GM21737 (cell line): ENCODE data around the gene TNF.
"Not testable (repeated sequence)": the region's sequence is repeated elsewhere in the genome, so short reads cannot be mapped to it uniquely, and the experiment has no call there.

Source experiments
- ATAC-seq: cut with Tn5 transposase; IDR thresholded peaks from one replicate; pipeline ENCODE4 v1.9.1; 2021; ENCODE audit warnings: mild to moderate bottlenecking, moderate library complexity; ENCODE audit not compliant: unreplicated experiment

TNF gene

DNA sequence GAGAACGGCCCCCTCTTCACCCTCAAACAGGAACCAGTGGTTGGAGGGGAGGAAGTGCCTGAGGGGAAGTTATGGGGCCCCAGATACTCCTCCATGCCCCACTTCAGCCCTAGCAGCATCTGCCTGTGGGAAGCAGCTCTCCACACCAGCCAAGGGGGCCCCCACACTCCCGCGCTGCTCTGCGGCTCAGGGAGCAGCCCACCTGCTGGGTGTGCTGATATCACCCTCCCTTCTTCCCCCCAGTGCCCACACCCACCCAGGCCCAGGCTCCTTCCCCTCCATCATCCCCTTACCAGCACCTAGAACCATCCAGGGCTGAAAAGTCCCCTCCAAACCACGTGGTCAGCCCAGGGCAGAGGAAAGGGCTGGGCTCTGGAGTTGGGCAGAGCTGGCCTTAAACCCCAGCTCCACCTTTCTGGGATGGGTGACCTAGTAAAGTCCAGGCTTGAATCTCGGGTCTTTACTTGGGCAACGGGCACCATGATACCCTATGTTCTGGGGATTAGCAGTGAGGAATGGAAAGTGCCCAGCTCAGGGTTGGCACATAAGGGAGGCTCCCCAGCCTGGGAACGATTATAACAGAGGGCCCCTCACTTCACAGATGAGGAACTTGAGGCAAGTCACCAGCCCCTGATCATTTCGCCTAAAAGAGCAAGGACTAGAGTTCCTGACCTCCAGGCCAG, 11.4 kb downstream of the TNF start:
- no peak for ATAC-seq

DNA sequence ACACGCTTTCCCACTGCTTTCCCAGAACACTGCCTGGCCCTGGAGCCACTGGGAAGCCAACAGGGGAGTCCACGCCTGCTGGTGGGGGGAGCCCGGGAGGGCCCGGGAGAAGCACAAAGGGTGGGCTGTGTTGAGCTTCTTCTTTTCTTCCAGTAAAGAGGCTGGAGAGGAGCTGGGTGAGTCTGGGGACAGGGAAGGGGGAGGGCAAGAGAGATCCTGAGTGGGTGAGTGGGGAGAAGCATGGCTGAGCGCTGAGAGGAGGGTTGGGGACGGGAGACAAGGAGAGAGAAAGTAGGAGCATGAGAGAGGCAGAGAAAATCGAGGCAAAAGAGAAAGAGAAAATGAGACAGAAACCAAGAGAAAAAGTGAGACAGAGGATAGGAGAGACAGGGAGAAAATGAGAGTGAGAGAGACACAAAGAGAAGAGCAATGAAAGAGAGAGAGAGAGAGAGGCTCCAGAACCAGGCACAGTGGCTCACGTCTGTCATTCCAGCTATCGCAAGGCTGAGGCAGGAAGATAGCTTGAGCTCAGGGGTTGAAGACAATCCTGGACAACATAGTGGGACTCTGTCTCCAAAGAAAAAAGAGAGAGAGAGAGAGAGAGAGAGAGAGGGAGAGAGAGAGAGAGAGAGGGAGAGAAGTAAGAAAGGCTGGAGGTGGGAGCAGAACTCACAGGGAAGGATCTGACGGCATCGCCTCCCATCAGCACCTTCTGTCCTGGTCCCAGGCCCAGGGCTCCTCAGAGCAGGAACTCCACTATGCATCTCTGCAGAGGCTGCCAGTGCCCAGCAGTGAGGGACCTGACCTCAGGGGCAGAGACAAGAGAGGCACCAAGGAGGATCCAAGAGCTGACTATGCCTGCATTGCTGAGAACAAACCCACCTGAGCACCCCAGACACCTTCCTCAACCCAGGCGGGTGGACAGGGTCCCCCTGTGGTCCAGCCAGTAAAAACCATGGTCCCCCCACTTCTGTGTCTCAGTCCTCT, 12.7 kb downstream of the TNF start:
- no peak for ATAC-seq

DNA sequence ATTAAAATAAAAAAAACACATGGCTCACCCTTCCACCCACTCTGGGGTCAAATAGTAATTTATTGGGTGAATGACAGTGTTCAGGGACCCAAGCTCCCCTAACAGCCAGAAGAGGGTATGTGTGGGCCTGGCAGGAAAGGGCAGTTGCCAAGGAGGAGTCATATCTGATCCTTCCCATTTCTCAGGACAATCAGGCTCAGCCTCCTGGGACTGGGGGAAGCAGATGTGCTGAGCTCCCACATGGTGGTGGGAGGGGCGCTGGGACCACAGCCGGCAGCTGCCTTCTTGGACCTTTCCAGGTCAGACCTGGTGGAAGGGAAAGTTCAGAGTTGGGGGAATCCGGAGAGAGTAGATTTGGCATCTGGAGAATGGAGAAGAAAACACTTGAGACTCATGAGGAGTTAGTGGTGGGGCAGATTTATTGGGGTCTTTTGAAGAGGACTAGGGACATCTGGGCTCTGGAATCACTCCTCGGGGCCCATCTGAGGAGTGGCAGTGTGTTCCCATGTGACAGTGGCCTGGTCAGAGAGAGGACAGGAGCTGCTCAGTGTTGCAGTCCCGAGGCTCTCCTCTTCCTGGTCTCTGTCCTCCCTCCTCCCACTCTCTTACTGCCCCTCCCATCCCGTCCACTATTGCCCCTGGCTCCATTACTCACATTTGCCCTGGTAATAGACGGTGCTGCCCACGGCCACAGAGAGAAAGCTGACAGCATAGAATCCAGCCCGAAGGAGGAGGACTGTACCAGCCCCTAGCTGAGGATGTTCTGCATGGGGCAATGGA, 13.7 kb downstream of the TNF start:
- no peak for ATAC-seq

DNA sequence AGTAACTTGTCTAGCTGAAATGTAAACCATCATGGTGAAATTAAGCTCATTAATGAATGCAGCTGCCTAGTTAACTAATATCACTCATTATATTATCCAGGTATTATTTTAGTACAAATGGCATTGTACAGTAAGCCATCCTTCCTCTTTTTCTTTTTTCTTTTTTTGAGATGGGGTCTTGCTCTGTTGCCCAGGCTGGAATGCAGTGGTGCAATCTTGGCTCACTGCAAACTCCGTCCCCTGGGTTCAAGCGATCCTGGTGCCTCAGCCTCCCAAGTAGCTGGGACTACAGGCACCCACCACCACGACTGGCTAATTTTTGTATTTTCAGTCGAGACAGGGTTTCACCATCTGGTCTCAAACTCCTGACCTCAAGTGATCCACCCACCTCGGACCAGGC, 15.3 kb downstream of the TNF start:
- not testable (repeated sequence) for ATAC-seq

DNA sequence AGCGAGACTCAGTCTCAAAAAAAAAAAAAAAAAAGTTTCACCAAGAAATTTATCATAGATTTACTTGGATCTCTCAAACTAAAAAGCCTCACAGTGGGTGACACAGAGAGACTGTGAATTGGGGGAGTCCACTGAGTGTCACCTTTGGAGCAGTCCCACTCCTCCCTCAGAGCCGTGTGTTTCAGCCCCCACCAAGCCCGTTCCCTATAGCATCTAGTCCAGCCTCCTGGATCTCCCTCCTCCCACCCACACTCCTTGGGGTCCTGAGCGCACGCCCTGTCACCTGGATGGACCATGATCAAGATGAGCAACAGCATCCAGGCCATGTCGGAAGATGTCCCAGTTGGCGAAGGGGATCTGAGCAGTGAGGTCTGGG, 17.0 kb downstream of the TNF start:
- ATAC-seq = no peak

DNA sequence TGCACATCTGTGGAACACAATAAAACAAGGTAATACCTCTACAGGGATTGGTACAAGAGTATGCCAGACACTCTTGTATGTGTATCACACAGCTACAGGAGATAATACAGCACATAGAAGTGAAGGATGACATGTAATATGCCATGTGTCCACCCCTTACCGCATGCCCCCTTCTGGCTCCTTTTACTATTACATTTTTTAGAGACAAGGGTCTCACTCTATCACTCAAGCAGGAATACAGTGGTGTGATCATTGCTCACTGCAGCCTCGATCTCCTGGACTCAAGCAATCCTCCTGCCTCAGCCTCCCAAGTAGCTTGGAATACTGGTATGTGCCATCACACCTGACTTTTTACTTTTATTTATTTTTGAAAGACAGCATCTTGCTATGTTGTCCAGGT, 21.6 kb downstream of the TNF start:
- ATAC-seq = no peak

DNA sequence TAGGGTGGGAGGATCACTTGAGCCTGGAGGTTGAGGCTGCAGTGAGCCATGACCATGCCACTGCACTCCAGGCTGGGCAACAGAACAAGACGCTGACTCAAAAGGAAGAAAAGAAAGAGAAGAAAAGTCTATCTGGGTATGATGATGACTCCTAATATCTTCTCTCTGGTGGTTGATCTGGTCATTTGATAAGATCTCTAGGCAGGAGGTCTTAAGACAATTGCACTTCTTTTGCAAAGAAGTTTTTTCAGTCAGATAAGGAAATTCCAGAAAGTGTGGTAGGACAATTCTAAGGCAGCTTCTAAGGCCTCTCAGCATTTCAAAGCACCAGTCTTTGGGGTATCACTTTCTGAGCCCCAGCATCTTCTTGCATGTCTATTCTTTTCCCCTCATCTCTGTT, 32.0 kb downstream of the TNF start:
- no peak for ATAC-seq

DNA sequence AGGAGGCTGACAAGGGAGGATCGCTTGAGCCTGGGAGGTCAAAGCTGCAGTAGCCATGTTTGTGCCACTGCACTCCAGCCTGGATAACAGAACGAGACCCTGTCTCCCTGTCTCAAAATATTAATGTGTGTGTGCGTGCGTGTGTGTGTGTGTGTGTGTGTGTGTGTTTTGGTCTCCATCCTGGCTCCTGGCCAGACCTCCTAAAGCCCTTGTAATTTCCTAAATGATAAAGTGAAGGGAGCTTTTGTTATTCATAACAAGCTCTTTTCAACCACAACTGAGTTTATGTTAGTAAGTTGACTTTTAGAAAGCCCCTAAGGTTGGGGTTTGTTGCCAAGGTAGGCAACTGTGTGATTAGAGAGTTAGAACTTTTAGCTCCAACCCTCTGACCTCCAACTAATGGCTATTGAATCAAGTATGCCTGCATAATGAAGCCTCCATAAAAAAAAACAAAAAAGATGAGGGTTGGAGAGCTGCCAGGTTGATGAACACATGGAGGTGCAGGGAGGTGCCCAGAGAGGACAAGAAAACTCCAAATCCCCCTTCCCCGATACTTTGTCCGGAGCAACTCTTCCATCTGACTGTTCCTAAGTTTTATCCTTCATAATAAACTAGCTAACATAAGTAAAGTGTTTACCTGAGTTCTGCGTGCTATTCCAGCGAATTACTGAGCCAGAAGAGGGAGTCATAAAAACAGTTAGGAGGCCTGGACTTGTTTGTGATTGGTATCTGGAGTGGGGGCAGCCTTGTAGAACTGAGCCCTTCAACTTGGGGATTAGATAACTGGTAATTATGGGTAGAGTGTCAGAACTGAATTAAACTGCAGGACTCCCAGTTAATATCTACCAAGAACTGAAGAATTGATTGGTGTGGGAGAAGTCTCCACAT, 34.4 kb downstream of the TNF start:
- ATAC-seq = no peak

DNA sequence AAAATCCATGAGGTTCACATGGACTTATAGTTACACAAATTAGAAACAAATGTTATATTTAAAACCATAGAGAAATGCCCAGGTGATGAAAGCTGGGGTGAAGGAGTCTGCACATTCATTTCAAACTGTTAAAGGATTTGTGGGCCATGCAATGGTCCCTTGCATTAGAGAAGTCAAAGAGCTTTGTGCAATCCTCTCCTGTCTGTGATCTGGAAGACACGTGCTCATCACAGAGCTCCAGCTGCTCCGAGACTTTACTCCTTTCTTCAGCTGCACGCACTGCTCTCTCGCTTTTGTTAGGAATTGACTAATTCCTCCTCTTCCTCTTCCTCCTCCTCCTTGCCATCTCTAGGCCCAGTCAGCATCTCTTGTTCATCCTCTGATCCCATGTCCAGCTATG, 35.6 kb downstream of the TNF start:
- ATAC-seq = no peak

DNA sequence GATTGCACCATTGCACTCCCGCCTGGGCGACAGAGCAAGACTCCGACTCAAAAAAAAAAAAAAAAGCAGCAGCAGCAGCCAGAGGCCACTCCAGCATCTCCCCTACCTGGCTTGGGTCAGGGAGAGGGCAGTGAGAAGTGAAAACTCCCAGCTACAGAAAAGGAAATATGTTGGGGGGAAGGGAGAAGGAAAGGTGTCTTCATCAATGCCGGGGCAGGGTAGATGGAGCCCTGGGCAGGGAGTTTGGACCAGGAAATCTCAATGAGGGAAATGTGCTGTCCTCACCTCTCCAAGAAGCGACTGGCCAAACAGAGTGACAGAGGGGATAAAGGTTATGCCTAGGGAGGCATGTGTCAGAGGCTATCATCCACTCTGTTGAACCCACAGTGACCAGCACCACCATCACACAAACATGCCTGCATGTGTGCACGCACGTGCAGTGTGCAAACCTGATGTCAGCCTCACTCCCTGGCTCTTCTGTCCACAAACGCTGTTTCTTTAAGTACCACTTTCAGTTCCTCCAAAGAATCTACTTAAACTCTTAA, 38.8 kb downstream of the TNF start:
- no peak for ATAC-seq

DNA sequence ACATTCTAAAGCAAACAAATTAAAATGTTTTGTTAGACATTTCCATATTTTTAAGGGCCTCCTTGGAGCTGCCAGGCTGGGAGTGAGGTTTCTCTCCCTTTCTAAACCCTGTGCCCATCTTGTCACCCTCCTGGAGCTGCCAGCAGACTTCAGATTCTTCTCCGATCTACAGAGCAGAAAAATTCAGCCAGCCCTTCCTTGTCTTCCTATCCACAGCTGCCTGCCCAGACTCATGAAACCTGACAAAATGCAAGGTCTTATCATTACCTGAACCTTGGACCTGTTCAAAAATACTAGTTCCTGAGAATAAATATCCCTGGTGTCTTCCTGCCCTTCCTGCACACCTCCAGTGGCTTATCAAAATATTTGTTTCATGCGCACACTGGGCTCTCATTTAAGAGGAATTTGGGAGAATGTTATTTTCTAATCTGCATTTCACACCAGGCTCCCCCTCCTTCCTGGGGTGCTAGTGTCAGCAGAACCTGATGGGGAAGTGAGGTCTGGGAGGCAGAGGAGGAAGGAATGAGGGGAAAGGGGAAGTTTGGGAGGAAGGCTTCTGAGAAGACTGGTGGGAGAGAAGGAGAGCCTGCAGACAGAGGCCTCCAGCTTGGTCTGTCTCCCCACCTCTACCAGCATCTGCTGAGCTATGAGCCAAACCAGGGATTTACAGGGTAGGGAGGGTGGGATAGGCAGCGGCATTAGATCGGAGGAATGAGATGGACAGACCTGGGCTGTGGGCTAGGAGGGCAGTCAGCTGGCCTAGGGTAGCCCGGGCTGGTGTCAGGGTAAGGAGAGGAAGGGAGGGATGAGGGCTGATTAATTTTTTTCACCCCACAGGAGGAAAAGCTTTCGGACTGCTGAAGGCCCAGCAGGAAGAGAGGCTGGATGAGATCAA, 39.6 kb downstream of the TNF start, which contains the start of gene AIF1:
TSS of gene AIF1 (plus strand) at position 551 of the 895 bp plus-strand sequence. CDS start at position 647, 96 bp downstream.
- no peak for ATAC-seq

DNA sequence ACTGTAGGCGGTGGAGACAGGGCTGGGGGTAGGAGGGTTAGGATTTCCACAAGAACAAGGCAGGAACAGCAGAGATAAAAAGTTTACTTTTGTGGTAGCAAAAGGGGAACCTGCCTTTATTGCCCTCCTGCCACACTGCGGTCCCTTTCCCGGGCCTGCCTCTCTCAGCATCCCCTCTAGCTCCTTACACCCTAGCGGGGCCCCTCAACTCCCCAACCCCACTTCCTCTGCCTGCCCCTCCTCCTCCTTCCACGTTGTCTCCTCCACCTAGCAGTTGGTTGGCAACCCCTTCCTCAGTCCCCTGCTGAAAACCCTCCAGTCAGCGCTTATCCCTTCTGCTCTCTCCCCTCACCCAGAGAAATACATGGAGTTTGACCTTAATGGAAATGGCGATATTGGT, 40.4 kb downstream of the TNF start:
- no peak for ATAC-seq

DNA sequence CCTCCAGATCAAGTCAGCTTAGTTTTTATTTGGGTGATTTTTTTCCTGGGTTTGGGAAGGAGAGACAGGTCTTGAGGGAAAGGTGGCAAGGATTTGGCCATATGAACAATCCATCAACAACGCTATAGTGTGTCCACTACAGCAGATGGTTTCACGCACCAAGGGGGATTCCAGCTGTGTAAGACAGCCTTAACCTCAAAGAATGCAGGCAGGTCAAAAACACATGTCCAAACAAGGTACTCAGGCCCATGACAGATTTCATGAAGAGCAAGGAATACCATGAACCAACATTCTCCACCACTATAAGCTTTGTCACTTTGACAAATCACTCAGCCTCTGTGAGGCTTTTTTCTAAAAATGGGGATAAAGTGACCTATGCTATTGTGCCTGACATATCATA, 41.6 kb downstream of the TNF start:
- ATAC-seq = no peak

DNA sequence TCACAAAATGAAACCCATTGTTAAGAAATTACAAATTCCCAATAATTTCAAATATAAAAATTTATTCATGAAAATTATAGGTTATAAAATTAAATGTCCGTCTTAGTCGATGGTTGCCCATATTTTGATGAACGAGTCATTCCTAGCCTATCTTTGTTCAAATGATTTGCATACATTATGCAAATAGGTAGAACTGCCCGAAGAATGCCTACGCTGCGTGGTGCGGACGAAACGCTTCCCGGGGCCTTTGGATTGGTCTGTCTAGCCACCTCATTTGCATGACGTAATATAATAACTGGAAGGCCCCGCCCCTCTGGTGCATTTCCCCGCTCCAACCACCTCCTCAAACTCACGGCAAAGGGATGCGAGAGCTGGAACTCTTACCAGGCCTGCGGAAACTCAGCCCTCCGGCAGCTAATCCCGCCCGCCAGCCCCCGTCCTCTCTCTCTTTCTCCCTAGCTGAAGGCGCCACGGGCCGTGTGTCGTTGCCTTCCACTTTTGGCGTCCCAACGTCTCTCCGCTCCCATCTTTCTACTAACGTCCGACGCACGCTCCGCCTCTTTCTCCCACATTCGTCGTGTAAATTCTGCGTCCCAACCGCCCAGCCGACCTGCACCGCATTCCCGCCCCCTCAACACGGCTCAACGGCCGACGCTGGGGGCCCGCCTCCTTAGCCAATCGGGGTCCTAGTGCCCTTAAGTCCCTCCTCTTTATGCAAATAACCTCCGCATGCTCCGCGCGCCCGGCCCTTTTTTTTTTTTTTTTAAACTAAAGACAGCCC, 44.6 kb downstream of the TNF start:
- ATAC-seq = peak; percentile 80

DNA sequence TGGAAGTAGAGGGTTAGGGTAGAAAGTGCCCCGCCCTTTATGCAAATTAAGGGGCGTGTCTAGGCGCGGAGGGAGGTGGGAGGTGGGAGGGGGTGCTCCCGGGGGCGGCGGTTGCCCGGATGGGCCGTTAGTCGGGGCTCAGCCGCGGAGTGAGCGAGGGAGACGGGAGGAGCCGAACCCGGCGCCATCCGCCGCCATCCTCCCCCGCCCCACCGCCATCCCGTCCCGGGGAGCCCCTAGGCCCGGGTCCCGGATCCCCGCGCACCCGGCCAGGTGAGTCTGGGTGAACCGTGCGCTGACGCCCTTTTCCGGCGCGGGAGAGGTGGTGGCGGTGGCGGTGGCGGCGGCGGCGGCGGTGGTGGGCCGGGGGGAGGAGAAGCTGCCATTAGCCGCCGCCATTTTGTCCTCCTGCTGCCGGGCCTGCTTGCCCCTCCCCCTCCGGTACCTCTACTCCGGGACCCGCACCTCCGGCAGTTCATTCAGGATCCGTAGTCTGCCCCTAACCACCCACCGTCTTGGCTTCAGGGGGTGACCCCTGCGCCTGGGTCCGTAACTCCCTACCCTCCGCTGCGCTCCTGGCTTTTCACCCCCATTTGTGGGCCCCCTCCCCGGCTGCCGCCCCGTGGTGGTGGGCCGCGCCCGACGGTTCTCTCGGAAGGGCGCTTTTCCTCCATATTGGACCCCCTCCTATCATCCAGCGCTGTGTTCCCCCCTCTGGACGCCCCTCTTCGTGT, 45.4 kb downstream of the TNF start, which contains the start of gene PRRC2A:
TSS of gene PRRC2A (plus strand) at position 130 of the 734 bp plus-strand sequence. CDS start 2,075 bp downstream, outside the sequence.
- peak; percentile 52 for ATAC-seq

DNA sequence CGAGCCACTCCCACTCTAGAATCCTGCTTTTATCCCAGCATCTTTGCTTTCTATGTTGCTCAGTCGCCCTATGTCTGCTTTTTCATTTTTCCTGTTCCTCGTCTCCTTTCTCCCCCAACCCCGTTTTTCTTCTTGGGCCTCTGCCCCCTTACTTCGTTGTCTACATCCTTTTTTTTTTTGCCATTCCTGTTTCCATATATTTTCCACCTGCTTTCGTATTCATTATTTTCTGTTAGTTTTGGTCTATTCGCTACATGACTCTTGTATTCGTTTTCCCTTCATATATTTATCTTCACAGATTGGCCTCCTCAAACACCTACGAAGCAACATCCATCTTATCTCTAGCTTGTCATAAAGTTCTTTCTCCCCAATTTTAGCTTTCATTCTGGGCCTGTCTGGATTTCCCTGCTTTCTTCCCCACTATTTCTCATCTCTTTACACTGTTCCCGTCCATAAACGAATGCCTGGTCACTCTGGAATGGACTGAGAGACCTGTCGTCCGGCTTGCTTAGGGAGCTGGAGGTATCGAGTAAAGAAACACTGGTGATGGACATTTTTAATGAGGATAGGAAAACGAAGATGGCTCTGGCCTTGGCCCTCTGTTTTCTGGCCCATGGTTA, 46.1 kb downstream of the TNF start:
- ATAC-seq = no peak

DNA sequence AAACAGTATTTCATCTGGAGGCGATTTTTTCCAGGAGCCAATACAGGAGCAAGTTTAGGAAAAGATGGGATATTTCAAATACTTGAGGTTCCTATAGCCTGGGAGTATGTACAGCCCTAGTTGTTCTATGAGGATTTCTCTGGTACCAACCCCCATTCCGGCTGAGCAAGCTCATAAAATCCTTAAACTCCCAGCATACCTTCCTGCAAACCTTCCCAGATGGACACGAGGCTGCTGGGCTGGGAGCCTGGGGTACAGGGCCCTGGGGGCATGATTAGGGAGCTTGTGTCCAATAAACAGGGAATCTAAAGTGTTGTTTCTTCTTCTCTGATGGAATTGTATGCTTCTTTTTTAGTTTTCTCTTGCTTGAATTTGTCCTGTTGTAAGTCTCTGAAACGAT, 46.6 kb downstream of the TNF start:
- ATAC-seq = no peak
